UCSD-AML1 (cell line): ENCODE results near the gene SSR2.

Experiments used
- DNase-seq: peaks from one replicate; lab custom pipeline; 2025; ENCODE audit not compliant: unreplicated experiment; lab: John Stamatoyannopoulos, UW

The SSR2 gene

GRCh38 chr1:155974208-155975115 lies 46.3 kb downstream of the SSR2 start:
- DNase-seq: no peak

- no peak for DNase-seq
Observed at GRCh38 chr1:155973723-155974122, 47.0 kb downstream of the SSR2 start.

GRCh38 chr1:155971910-155972809 lies 48.6 kb downstream of the SSR2 start:
- DNase-seq: no peak

- DNase-seq: peak; percentile 83
Observed at GRCh38 chr1:155970531-155971167, 50.1 kb downstream of the SSR2 start.

- DNase-seq: no peak
Observed at GRCh38 chr1:155969377-155969791, 51.4 kb downstream of the SSR2 start.

- no peak for DNase-seq
Observed at GRCh38 chr1:155968670-155969069, 52.1 kb downstream of the SSR2 start.

GRCh38 chr1:155968051-155968400 lies 52.7 kb downstream of the SSR2 start:
- DNase-seq: no peak

- DNase-seq: peak; percentile 25
Observed at GRCh38 chr1:155967341-155968050, 53.3 kb downstream of the SSR2 start.

- no peak for DNase-seq
Observed at GRCh38 chr1:155966750-155967149, 54.0 kb downstream of the SSR2 start.

GRCh38 chr1:155966135-155966534 lies 54.6 kb downstream of the SSR2 start:
- no peak for DNase-seq

GRCh38 chr1:155964193-155964592 lies 56.6 kb downstream of the SSR2 start:
- no peak for DNase-seq

GRCh38 chr1:155962599-155963211 lies 58.0 kb downstream of the SSR2 start:
- no peak for DNase-seq

- peak; percentile 22 for DNase-seq
Observed at GRCh38 chr1:155961937-155962336, 58.8 kb downstream of the SSR2 start.

- no peak for DNase-seq
Observed at GRCh38 chr1:155960081-155960745, 60.5 kb downstream of the SSR2 start.
